Measurements from ENCODE around the gene SLC10A4.

SLC10A4 gene

DNA sequence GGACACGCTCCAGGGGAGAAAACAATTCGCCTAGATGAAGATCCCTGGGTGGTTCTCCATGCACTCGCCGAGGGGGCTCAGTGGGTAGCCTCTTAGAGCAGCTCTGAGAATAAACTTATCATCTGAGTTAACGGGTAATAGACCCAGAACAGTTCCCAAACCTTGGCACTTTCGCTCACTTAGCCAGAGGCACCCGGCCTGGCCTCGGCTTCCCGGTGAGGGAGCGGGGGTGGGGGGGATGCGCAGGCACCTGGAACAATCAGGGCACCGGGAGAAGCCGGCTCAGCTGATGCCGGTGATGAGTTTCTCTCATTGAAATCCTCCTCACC lies 6.5 kb downstream of the SLC10A4 start:
- DNase-seq (ENCODE audit: low read depth): no peak

DNA sequence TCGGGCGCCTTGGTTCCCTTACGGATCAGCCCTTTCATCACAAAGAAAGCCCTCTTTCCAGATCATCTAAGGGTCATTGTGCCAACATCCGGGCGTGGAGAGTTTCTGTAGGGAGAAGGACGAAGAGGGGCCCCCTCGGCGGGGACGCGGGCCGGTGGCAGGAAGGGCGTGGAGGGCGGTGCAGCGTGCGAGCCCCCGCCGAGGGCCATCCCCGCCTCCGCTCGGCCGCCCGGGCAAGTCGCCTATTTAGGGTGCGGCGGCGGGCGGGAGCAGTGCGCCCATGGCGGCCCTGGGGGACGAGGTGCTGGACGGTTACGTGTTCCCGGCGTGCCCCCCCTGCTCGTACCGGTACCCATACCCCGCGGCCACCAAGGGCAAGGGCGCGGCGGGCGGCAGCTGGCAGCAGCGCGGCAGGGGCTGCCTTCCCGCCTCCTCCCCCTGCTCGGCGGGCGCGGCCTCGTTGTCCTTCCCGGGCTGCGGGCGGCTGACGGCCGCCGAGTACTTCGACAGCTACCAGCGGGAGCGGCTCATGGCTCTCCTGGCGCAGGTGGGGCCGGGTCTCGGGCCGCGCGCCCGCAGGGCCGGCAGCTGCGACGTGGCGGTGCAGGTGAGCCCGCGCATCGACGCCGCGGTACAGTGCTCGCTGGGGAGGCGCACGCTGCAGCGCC lies 7.0 kb downstream of the SLC10A4 start, which contains the start of gene ZAR1:
Gene ZAR1 (plus strand): TSS at position 241 of the 668 bp plus-strand sequence. CDS start 40 bp downstream, at position 281.
- no peak for DNase-seq (ENCODE audit: low read depth)

DNA sequence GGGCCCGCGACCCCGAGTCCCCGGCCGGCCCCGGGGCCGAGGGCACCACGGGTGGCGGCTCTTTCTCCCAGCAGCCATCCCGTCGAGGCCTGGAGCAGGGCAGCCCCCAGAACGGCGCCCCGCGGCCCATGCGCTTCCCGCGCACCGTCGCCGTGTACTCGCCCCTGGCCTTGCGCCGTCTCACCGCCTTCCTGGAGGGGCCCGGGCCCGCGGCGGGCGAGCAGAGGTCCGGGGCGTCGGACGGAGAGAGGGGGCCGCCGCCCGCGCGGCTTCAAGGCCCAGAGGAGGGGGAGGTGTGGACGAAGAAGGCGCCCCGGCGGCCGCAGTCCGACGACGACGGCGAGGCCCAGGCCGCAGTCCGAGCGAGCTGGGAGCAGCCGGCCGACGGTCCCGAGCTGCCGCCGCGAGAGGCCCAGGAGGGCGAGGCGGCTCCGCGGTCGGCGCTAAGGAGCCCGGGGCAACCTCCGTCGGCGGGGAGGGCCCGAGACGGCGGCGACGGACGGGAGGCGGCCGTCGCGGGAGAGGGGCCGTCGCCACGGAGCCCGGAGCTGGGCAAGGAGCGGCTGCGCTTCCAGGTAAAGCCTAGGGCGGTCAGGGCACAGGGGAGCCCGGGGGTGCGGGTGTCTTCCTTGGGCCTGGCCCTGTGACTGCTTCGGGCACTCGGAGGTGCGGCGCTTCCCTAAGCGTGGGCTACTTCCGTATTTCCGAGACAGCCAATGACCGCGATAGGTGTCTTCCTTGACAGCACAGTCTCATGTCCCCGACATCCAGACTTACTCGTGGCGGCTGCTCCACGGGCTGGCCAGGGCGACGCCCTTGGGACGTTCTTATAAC lies 7.8 kb downstream of the SLC10A4 start:
- DNase-seq (ENCODE audit: low read depth): no peak

DNA sequence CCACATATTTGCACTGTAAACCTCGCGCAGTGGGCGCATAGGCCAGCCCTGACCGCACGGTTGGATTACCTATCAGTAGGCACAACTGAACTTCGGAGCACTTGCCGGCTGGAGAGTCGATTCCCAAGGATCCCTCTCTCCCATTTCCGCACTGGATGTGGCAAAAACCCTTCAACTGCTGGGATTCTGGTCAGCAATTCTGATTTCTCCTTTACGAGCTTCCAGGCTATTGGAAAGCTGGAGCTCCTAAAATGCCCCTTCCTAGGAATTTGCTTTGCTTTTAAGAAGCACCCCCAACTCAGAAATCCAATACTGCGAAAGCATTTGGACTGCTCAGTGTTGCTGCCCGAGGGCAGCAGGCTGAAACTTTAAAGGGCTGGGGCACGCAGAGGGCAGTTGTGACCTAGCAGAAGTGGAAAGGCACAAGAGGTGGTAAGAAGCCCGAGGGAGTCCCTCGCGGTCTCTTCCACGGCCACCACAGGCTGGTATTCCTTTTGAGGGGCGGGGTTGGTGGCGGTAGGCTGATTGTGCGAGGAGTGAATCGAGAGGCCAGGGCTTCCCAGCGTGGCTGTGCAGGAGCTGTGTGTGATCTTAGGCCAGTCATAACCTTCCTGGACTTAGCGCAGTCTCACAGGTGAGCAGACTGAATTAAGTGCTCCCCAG lies 8.5 kb downstream of the SLC10A4 start:
- no peak for DNase-seq (ENCODE audit: low read depth)

DNA sequence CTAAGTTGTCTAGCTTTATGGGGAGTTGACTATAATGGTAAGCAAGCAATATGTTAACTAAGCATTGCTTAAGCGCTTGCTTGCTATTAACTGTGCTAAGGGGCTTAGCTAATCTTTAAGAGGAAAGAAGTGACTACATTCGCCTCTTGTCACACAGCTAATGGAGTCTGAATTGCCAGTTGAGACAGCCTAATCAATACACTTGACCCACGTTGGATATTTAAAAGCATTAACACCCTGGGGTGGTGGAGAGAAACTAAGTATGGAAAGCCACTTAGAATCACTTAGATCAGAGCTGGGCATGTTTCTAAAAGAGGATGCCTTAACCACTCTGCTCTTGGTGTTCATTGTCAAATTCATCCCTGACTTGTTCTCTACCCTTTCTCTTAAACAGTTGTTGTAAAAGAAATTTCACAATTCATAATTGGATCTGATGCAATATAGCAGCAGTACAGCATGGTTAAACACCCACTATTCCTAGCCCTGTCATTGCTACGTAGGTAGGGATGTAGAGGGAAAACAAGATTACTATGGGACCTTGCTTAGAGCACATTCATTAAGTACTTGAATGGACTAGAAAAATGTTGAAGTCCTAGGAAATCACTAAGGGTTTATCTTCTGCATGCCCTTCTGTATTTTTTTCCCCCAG lies 10.4 kb downstream of the SLC10A4 start:
- DNase-seq (ENCODE audit: low read depth): no peak

DNA sequence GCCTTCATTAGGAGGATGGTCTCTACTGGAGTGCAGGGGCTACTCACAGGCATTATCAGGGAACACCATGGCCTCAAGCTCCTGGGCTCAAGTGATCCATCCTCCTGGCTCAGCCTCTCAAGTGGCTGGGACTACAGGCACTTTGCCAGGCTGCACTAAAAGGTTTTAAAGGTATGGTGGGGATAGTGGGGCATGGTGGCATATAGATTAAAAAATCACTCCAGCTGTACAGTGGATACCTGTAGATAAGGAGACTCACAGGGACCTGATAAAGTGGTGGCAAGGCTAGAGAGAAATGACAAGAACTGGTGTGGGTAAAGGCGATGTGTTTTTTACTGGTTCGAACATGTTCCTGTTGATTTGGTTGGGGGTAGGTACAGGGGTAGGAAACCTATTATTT lies 12.8 kb downstream of the SLC10A4 start:
- DNase-seq (ENCODE audit: low read depth): no peak

DNA sequence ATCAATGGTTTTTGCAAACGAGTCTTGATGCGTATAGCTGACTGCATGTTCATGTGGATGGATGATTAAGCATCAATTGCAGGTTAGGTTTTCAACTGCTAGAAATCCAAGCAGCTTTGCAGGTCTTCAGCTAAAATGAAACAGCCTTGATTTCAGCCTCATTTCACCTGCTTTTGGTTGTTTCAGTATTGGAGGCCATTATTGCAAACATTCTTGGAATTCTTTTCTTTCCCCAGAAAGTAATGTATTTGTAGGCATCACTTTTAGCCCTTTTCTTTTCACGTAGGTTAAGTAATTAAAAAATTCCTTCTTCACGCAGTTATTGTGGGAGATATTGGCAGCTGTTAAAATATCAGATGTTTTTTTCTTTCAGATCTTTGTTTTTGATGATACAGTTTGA lies 15.8 kb downstream of the SLC10A4 start:
- DNase-seq (ENCODE audit: low read depth): no peak

DNA sequence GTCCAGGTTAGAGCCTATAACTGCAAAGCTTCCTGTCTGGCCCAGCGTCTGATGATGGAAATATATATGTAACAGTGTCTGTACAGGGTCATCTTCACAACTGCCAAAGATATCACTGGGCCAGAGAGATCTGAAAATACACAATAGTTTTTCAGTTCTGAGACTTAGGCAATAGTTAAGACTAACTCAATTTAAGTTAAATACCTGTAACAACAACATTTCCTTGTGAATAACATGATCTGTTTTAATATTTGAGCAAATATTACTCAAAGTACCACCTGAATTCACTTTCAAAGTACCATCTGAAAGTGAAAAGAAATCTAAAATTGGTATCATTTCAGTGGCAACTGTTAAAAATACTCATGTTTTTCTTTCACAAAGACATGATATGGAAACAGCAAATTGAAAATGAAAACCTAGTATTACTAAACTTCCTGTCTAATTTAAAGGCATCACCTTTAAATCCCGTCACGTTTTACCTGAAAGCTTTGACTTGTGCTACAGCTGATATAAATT lies 16.5 kb downstream of the SLC10A4 start:
- no peak for DNase-seq (ENCODE audit: low read depth)

DNA sequence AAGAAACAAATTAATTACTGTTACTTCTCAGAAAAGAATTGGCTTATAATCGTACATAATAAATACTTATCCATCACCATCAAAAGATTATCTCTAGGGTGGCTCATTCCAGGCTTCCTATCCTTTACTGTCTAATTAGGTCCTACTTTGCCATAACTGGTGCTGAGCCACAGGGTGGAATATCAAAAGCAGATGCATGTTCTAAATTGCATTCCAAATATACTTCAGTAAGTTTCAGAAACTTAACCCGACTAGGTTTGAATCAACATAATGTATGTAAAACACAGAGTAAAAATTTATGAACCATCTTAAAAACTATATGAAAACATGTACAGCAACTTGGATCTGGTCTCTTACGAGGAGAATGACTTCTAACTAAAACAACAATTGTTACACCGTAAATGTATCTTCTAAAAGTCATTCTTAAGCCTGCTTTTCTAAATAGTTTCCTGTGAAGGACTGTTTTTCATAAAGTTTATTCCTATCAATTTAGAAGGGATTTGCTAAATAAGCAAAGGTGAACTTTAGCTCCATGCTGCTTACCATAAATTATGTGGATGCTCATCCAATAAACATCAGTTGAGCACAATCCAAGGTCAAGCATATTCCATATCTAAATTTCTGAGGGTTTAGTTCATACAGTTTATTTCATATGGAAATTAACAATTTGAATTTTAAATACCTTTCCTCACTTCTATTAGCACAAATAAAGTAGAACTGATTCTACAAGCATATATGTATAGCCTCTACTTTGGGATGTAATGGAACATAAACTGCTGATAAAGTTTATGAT lies 20.3 kb downstream of the SLC10A4 start:
- no peak for DNase-seq (ENCODE audit: low read depth)

DNA sequence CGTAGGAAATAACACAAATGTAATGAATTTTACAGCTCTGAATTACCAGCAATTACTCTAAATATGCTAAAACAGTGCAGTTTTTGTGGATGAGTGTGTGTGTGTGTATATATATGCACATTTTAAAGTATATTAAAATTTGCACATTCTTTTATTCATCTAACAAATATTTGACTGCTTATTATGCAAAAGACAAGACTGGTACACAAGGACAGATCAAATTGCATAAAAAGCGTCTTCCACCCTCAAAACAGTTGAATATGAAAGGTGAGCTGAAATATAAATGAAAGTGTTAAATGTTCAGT lies 20.8 kb downstream of the SLC10A4 start:
- no peak for DNase-seq (ENCODE audit: low read depth)

DNA sequence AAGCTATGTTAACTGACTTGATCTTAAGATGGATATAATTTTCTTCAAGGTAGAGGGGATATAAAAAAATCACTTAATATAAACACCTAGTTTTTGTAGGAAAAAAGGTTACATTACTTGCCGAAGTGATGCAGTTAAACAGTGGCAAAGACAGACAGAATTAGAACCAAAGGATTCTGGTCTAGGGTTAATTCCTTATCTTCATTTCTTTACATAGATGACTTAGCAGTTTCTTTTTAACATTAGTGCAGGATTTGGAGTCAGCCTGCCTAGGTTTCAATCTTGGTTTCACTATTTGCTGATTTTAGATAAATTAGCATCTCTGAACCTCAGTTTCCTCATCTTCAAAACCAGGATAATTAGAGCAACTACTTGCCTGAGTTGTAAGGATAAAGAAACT lies 21.2 kb downstream of the SLC10A4 start:
- no peak for DNase-seq (ENCODE audit: low read depth)

DNA sequence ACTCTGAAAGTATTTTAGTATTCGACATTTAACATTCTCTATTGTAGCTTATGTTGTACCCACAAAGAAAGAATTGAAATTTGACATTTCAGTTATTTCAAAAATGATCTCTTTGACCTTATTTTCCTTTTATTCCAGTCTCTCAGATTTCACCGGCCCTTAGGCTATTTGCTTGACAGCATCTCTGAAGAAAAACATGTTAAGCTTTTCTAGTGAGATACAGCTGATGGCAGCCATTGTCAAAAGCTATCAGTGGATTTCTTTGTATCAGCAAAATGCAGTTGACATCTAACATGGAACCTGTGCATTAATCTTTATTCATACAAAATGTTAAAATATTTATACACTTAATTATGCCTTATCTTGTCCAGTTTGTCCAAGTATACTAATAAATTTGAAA lies 23.6 kb downstream of the SLC10A4 start:
- no peak for DNase-seq (ENCODE audit: low read depth)

DNA sequence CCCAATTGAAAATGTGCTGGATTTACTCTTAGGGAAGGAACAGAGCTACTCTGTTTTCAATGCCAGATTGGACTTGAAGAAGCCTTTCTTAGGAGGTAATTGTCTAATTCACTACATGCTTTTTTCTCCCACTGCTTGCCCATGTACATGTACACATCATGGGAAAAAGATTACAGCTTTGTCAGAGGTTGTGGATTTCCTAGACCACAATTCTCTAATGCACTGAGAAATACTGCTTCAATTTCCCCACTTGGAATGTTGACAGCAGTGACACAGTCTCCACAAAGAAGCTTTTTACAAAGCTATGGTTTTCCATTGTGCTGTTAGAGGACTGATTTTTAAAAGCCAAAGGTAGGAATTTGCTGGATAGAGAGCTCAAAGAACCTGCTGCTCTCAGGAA lies 26.4 kb downstream of the SLC10A4 start:
- peak; percentile 3 for DNase-seq (ENCODE audit: low read depth)

DNA sequence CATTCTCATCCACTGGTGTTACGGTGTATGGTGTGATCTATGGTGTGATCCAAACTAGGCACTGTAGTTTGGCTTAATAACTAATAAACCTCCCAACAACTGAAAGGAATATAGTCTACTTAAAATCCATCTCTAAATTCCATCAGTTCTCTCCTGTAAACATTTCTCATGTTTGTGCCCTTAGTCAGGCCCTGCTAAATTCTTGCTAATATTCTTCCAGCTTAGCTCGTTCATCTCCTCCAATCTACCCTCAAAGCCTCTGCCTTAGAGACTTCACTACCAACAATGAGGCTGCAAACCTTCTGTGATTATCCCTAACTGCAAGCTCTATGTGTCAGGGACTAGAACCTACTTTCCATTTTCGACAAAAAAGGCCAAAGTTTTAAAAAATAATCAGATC lies 35.0 kb downstream of the SLC10A4 start:
- DNase-seq (ENCODE audit: low read depth): no peak

DNA sequence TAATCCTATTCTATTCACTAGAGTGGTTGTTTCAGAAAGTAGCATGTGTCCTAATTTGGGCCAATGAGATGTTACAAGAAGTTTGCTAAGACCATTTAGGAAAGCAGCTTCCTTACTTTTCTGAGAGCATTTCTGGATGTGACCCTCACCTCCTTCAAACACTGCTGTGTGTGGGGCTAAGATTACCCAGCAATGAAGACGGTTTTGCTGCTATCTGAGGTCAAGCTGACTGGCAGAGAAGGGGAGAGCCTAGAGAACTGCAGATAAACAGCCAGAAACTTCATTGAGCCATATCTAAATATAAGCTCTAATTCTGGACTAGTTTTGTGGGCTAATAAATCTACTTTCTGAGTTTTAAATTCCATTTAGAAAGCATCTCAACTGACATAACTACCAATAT lies 43.3 kb downstream of the SLC10A4 start:
- no peak for DNase-seq (ENCODE audit: low read depth)

DNA sequence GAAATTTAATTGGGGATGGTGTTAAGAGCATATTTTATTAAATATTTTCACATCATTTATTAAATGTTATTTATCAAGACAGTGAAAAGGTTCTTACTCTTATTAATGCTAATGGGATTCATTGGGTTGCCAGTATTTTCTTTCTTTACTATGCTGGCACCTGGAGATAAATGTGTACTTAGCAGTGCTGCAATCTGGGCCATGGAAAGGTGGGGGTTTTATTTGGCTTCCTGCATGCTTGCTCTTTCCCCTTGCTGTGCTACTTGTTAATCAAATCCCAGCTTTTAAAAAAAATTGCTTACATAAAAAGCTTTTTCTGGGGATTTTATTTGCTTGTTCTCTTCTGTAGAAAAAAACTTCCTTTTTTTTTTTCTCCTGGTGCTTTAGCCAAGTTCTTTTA lies 55.2 kb downstream of the SLC10A4 start:
- DNase-seq (ENCODE audit: low read depth): no peak

Measured in GM04503 (cell line).